Esophagus muscularis mucosa (tissue), 4 donors: ENCODE results near the gene EIF1. TPM values are rescaled to one million over a fixed set of nuclear protein-coding genes. Genes with fewer than 3 reads are reported as not detected.
A peak's percentile ranks its signal among the peaks of the same experiment; 100 is the strongest.

ENCODE experiments used
- DNase-seq: peaks from one replicate; pipeline ENCODE4 v3.0.0-alpha.2; 2017; ENCODE audit errors: extremely low spot score
- H3K27ac ChIP-seq, 4 donors: fragments of 200-600 bp; sonication (generic); replicated peaks in 1 of 4; 1 replicate in 3 of 4; 2 replicates in 1 of 4; pipeline ENCODE4 v1.5.1; 2016 to 2019; ENCODE audit warnings: mild to moderate bottlenecking in 1 of 4
- H3K27me3 ChIP-seq, 4 donors: fragments of 200-600 bp; sonication (generic); one replicate each; pipeline versions ENCODE4 v1.5.1 to v1.6.0; 2016 to 2019
- H3K36me3 ChIP-seq, 4 donors: fragments of 200-600 bp; sonication (generic); one replicate each; pipeline ENCODE4 v1.5.1; 2016 to 2019
- H3K4me1 ChIP-seq, 4 donors: fragments of 200-600 bp; sonication (generic); one replicate each; pipeline ENCODE4 v1.5.1; 2016 to 2019
- H3K4me3 ChIP-seq, 4 donors: fragments of 200-600 bp; sonication (generic); 1 replicate in 2 of 4; 2 replicates in 2 of 4; pipeline ENCODE4 v1.5.1; 2016 to 2019; ENCODE audit warnings: mild to moderate bottlenecking in 4 of 4, moderate library complexity in 1 of 4
- H3K9me3 ChIP-seq, 4 donors: fragments of 200-600 bp; sonication (generic); 1 replicate in 3 of 4; 2 replicates in 1 of 4; pipeline ENCODE4 v1.5.1; 2016 to 2019
- CTCF ChIP-seq, 3 experiments: fragments of 200-600 bp in 2 of 3; fragments of 450-650 bp in 1 of 3; sonication (generic) in 2 of 3; IDR thresholded peaks; one replicate each; pipeline ENCODE4 v1.5.1; 2017 to 2019; ENCODE audit warnings: antibody characterized with exemption in 3 of 3, mild to moderate bottlenecking in 2 of 3, moderate library complexity in 1 of 3
- EP300 ChIP-seq: sonication (generic); formaldehyde crosslinking; IDR thresholded peaks from one replicate; pipeline ENCODE4 v1.6.1; 2017; ENCODE audit warnings: antibody characterized with exemption
- POLR2A ChIP-seq: fragments of 450-650 bp; IDR thresholded peaks from one replicate; pipeline ENCODE4 v1.6.1; 2017; ENCODE audit warnings: antibody characterized with exemption, moderate library complexity, mild to moderate bottlenecking, low read depth
- POLR2AphosphoS5 ChIP-seq, 2 donors: sonication (generic); formaldehyde crosslinking; IDR thresholded peaks; one replicate each; pipeline ENCODE4 v1.6.1; 2017; ENCODE audit warnings: antibody characterized with exemption in 2 of 2
- WGBS: methylation state at CpG from one replicate; pipeline ENCODE4 v1.1.5; 2018; 5-methylcytosine and 5-hydroxymethylcytosine counted together
- intact Hi-C: fragments of 100-400 bp; cut with DNase I; formaldehyde crosslinking; loops from one replicate; pipeline ENCODE4 v1.15.1; 2023
- total RNA-seq, 4 donors: library from RNA; depleted of rRNA; stranded (reverse); fragments of >200 nt; gene quantifications; one replicate each; pipeline versions ENCODE4 v1.1.0 to v1.2.1, GENCODE V29; 2016

EIF1 gene
- total RNA-seq, 4 donors from 2014 or later: 158 to 426 (median 207) TPM

- no peak for DNase-seq
- H3K36me3 ChIP-seq: no peaks in the 10 kb centered on the region
- H3K9me3 ChIP-seq: no peaks in the 10 kb centered on the region
- H3K4me3 ChIP-seq: peak overlapping the region; percentile 53 to 65 (median 58)
- no peaks in the 10 kb centered on the region for H3K27me3 ChIP-seq
- TF ChIP-seq CTCF (IDR thresholded peaks at IDR 0.05): no peak
- TF ChIP-seq POLR2A: no peak
- TF ChIP-seq EP300: no peak
- TF ChIP-seq POLR2AphosphoS5 (IDR thresholded peaks at IDR 0.05): no peak
- WGBS: 55% methylated on average over 14 of the region's 15 CpGs
- H3K4me1 ChIP-seq: peaks cover 21 to 37% (median 27%) of the 10 kb centered on the region in 4 donors
- intact Hi-C loops: loop anchor here (5.0 kb wide), 4 partner anchors 118 to 863 kb away; no protein-coding TSS in a partner anchor
- peak overlapping the region; percentile 81 to 91 (median 86) for H3K27ac ChIP-seq
Observed at GRCh38 chr17:41664587-41665565, 23.8 kb upstream of the EIF1 start.

- intact Hi-C loops: loop anchor here (5.0 kb wide), 1 partner anchor 808 kb away; no protein-coding TSS in a partner anchor
- H3K4me3 ChIP-seq: peak overlapping the region; percentile 53 to 65 (median 58)
- WGBS: 3% methylated on average over 18 of the region's 39 CpGs
- DNase-seq: peak; percentile 93
- H3K9me3 ChIP-seq: no peaks in the 10 kb centered on the region
- H3K4me1 ChIP-seq: peaks cover 21 to 37% (median 27%) of the 10 kb centered on the region in 4 donors
- no peaks in the 10 kb centered on the region for H3K27me3 ChIP-seq
- H3K36me3 ChIP-seq: no peaks in the 10 kb centered on the region
- TF ChIP-seq CTCF (IDR thresholded peaks at IDR 0.05) (peak; percentile 94 to 99 (median 95)), POLR2A (no peak), EP300 (no peak), POLR2AphosphoS5 (IDR thresholded peaks at IDR 0.05) (peak; percentile 85 to 89)
- H3K27ac ChIP-seq: peak overlapping the region; percentile 81 to 91 (median 86)
Observed at GRCh38 chr17:41665566-41666236, 23.0 kb upstream of the EIF1 start.

DNA sequence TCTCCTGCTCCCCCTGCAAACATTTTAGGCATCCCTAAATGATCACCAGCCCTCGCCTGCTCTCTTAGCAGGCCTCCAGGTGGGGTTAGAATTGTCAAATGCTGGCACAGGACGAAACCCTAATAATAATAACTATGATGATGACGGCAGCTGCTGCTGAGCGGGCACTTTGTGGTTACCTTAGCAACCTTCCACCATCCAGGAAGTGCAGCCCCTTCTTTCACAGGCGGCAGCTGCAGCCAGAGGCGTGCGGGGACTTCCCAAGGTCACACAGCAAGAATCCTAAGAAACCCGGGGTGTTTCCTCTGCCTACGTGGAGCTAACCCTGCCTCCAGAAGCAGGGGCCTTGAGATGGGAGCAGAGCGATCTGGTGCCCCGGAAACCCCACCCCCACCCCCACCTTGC is 22.4 kb upstream of the EIF1 start:
- no peaks in the 10 kb centered on the region for H3K9me3 ChIP-seq
- no peak for DNase-seq
- TF ChIP-seq POLR2A (no peak), EP300 (no peak), POLR2AphosphoS5 (IDR thresholded peaks at IDR 0.05) (no peak), CTCF (IDR thresholded peaks at IDR 0.05) (no peak)
- 1% methylated on average over 10 of the region's 11 CpGs for WGBS
- H3K4me3 ChIP-seq: peak overlapping the region; percentile 53 to 65 (median 58)
- H3K36me3 ChIP-seq: no peaks in the 10 kb centered on the region
- intact Hi-C loops: loop anchor here (5.0 kb wide), 1 partner anchor 809 kb away; no protein-coding TSS in a partner anchor
- H3K27me3 ChIP-seq: no peaks in the 10 kb centered on the region
- peak overlapping the region; percentile 81 to 91 (median 86) for H3K27ac ChIP-seq
- H3K4me1 ChIP-seq: peaks cover 21 to 37% (median 27%) of the 10 kb centered on the region in 4 donors

- Histone ChIP-seq H3K27ac (peak overlapping the region; percentile 81 to 91 (median 86)), H3K4me1 (peaks cover 21 to 37% (median 27%) of the 10 kb centered on the region in 4 donors), H3K9me3 (no peaks in the 10 kb centered on the region), H3K36me3 (no peaks in the 10 kb centered on the region), H3K27me3 (no peaks in the 10 kb centered on the region), H3K4me3 (peak overlapping the region; percentile 53 to 65 (median 58))
- TF ChIP-seq CTCF (IDR thresholded peaks at IDR 0.05) (peak; percentile 98), POLR2AphosphoS5 (IDR thresholded peaks at IDR 0.05) (peak in 1 of 2 donors; percentile 45), POLR2A (no peak), EP300 (no peak)
- WGBS: 0% methylated on average over 3 of the region's 23 CpGs
- DNase-seq: peak; percentile 96
- intact Hi-C loops: loop anchor here (5.0 kb wide), 1 partner anchor 809 kb away; no protein-coding TSS in a partner anchor
Observed at GRCh38 chr17:41666708-41667279, 21.9 kb upstream of the EIF1 start.
